ENCODE data around the gene SEBOX. TPM values are rescaled to one million over a fixed set of nuclear protein-coding genes. Genes with fewer than 3 reads are reported as not detected.
"Not testable (repeated sequence)": the region's sequence is repeated elsewhere in the genome, so short reads cannot be mapped to it uniquely, and the experiment has no call there.

SEBOX gene
- total RNA-seq, 4 donors from 2014 or later = not detected

GRCh38 chr17:28341516-28341915 is 23.5 kb downstream of the SEBOX start:
- Histone ChIP-seq H3K36me3 (peaks cover 47 to 55% of the 10 kb centered on the region in 2 donors), H3K9me3 (no peaks in the 10 kb centered on the region), H3K27ac (no peak overlapping the region), H3K4me1 (peaks cover 0 to 32% of the 10 kb centered on the region in 2 donors), H3K4me3 (replicated peaks in 1 of 3) (no peak overlapping the region), H3K27me3 (no peaks in the 10 kb centered on the region)
- intact Hi-C loops (cut with DNase I) = no loop called here
- TF ChIP-seq CTCF (IDR thresholded peaks at IDR 0.05) (no peak), POLR2A (IDR thresholded peaks at IDR 0.05) (no peak)
- no peak for DNase-seq
- 92 to 94% methylated on average over 10 to 11 of the region's 11 CpGs for WGBS, 2 donors

GRCh38 chr17:28340374-28340773 is 24.6 kb downstream of the SEBOX start:
- no peak for DNase-seq
- TF ChIP-seq CTCF (IDR thresholded peaks at IDR 0.05) = no peak
- no peak for TF ChIP-seq POLR2A (IDR thresholded peaks at IDR 0.05)
- Histone ChIP-seq H3K27me3 (no peaks in the 10 kb centered on the region), H3K27ac (no peak overlapping the region), H3K4me1 (peaks cover 0 to 29% of the 10 kb centered on the region in 2 donors), H3K36me3 (peaks cover 44 to 48% of the 10 kb centered on the region in 2 donors), H3K9me3 (no peaks in the 10 kb centered on the region), H3K4me3 (replicated peaks in 1 of 3) (no peak overlapping the region)
- intact Hi-C loops (cut with DNase I) = no loop called here
- 92 to 98% methylated on average over 6 of the region's 6 CpGs for WGBS, 2 donors

- intact Hi-C loops (cut with DNase I) = loop anchor here (10.0 kb wide), 1 partner anchor 615 kb away; the partner anchor contains the start of gene PHF12
- 95 to 96% methylated on average over 15 of the region's 15 CpGs for WGBS, 2 donors
- Histone ChIP-seq H3K4me3 (replicated peaks in 1 of 3) (no peak overlapping the region), H3K27ac (no peak overlapping the region), H3K36me3 (peaks cover 34 to 41% of the 10 kb centered on the region in 2 donors), H3K27me3 (no peaks in the 10 kb centered on the region), H3K9me3 (no peaks in the 10 kb centered on the region), H3K4me1 (peaks cover 6 to 33% of the 10 kb centered on the region in 2 donors)
- no peak for DNase-seq
- no peak for TF ChIP-seq CTCF (IDR thresholded peaks at IDR 0.05)
- no peak for TF ChIP-seq POLR2A (IDR thresholded peaks at IDR 0.05)
Observed at GRCh38 chr17:28339431-28339830, 25.6 kb downstream of the SEBOX start.

GRCh38 chr17:28338769-28339212 is 26.2 kb downstream of the SEBOX start:
- intact Hi-C loops (cut with DNase I) = loop anchor here (10.0 kb wide), 1 partner anchor 616 kb away; the partner anchor contains the start of gene PHF12
- WGBS, 2 donors = 80 to 86% methylated on average over 7 to 8 of the region's 8 CpGs
- H3K27ac ChIP-seq = peak overlapping the region in 1 of 3 donors; percentile 55

GRCh38 chr17:28338056-28338768 is 26.8 kb downstream of the SEBOX start:
- Histone ChIP-seq H3K9me3 (no peaks in the 10 kb centered on the region), H3K4me3 (replicated peaks in 1 of 3) (no peak overlapping the region), H3K27me3 (no peaks in the 10 kb centered on the region), H3K4me1 (peaks cover 11 to 37% of the 10 kb centered on the region in 2 donors), H3K36me3 (peaks cover 30 to 33% of the 10 kb centered on the region in 2 donors), H3K27ac (peak overlapping the region in 2 of 3 donors; percentile 14 to 55)
- WGBS, 2 donors = 57 to 69% methylated on average over 5 of the region's 5 CpGs
- no peak for DNase-seq
- no peak for TF ChIP-seq POLR2A (IDR thresholded peaks at IDR 0.05)
- TF ChIP-seq CTCF (IDR thresholded peaks at IDR 0.05) = no peak
- intact Hi-C loops (cut with DNase I) = loop anchor here (10.0 kb wide), 1 partner anchor 617 kb away; the partner anchor contains the start of gene PHF12

More at GRCh38 chr17:28338769-28339212, 26.2 kb downstream of the SEBOX start:
- Histone ChIP-seq H3K4me1 (peaks cover 11 to 36% of the 10 kb centered on the region in 2 donors), H3K36me3 (peaks cover 33 to 35% of the 10 kb centered on the region in 2 donors)
- H3K4me3 ChIP-seq (replicated peaks in 1 of 3); DNase-seq; H3K9me3 ChIP-seq; H3K27me3 ChIP-seq: not testable (repeated sequence)

All from thyroid gland (tissue), 4 donors.